HepG2 (cell line): ENCODE results near the gene TBC1D2B. TPM values are rescaled to one million over a fixed set of nuclear protein-coding genes. Genes with fewer than 3 reads are reported as not detected.

Experiments
- ASH2L ChIP-seq: fragments of 300-600, 200-600 bp; sonication (generic); IDR thresholded peaks from 2 replicates; pipeline ENCODE4 v1.7.0; 2017; ENCODE audit warnings: low read depth, mild to moderate bottlenecking, moderate library complexity, mixed read lengths, low read length; ENCODE audit not compliant: insufficient read length
- GLI4 ChIP-seq: sonication (generic); formaldehyde crosslinking; IDR thresholded peaks from 2 replicates; pipeline ENCODE4 v1.5.1; 2020; ENCODE audit warnings: missing genetic modification reagents, mild to moderate bottlenecking, moderate library complexity, borderline replicate concordance
- THAP11 ChIP-seq: IDR thresholded peaks from 2 replicates; pipeline ENCODE4 v1.6.1; 2016; ENCODE audit warnings: missing biosample characterization, missing genetic modification reagents
- ZC3H4 ChIP-seq: sonication (generic); formaldehyde crosslinking; IDR thresholded peaks from 2 replicates; pipeline ENCODE4 v1.4.0; 2020; ENCODE audit warnings: missing genetic modification reagents, borderline replicate concordance
- ZNF552 ChIP-seq: sonication (generic); formaldehyde crosslinking; IDR thresholded peaks from 2 replicates; pipeline ENCODE4 v1.9.0; 2022; ENCODE audit warnings: missing genetic modification reagents, mild to moderate bottlenecking, borderline replicate concordance
- ZNF879 ChIP-seq: sonication (generic); formaldehyde crosslinking; IDR thresholded peaks from 2 replicates; pipeline ENCODE4 v1.8.1; 2023; ENCODE audit warnings: missing genetic modification reagents
- polyA plus RNA-seq, 8 experiments: library from polyadenylated mRNA; depleted of rRNA in 3 of 8; stranded (reverse) in 7 of 8; unstranded in 1 of 8; fragments of >200 nt; fragmentation: Illumina TruSeq in 4 of 8; extraction: Trizol in 4 of 8; gene quantifications; 2 replicates each; pipeline versions ENCODE4 v1.2.1 to v1.2.3, GENCODE V29; 2011 to 2016; ENCODE audit warnings: low read depth in 4 of 8, missing spikeins in 1 of 8, mixed read lengths in 1 of 8; ENCODE audit not compliant: insufficient read depth in 1 of 8
- total RNA-seq, 5 experiments: library from RNA; depleted of rRNA; stranded (reverse); fragments of >200 nt; fragmentation: Illumina TruSeq; extraction: Trizol; gene quantifications; 2 replicates each; pipeline ENCODE4 v1.2.3, GENCODE V29; 2016; ENCODE audit warnings: low read depth in 1 of 5
- TF ChIP-seq, protein P1 (sequence below): IDR thresholded peaks from 2 replicates; pipeline ENCODE4 v1.6.1; 2016; ENCODE audit warnings: mild to moderate bottlenecking, missing biosample characterization, missing genetic modification reagents
- TF ChIP-seq, protein P2 (sequence below): sonication (generic); formaldehyde crosslinking; IDR thresholded peaks from 2 replicates; pipeline ENCODE4 v1.4.0; 2020; ENCODE audit warnings: missing genetic modification reagents, mild to moderate bottlenecking, borderline replicate concordance
- TF ChIP-seq, protein P3 (sequence below): conservative IDR thresholded peaks from 2 replicates; pipeline ENCODE4 v1.6.1; 2018; ENCODE audit warnings: missing genetic modification reagents
- TF ChIP-seq, protein P4 (sequence below): sonication (generic); formaldehyde crosslinking; IDR thresholded peaks from 2 replicates; pipeline ENCODE4 v1.4.0; 2020; ENCODE audit warnings: missing genetic modification reagents
- TF ChIP-seq, protein P5 (sequence below): IDR thresholded peaks from 2 replicates; pipeline ENCODE4 v1.6.1; 2016; ENCODE audit warnings: missing biosample characterization, missing genetic modification reagents, low read depth
- TF ChIP-seq, protein P6 (sequence below): sonication (generic); formaldehyde crosslinking; conservative IDR thresholded peaks from 2 replicates; pipeline ENCODE4 v1.4.0; 2020; ENCODE audit warnings: mild to moderate bottlenecking, missing genetic modification reagents, moderate library complexity

Gene TBC1D2B
- total and polyA plus RNA-seq, 2 of the 13 experiments (the other 11 are each of a cell fraction or from before 2014, with no cell fraction given): 10.1 to 14.4 TPM

DNA sequence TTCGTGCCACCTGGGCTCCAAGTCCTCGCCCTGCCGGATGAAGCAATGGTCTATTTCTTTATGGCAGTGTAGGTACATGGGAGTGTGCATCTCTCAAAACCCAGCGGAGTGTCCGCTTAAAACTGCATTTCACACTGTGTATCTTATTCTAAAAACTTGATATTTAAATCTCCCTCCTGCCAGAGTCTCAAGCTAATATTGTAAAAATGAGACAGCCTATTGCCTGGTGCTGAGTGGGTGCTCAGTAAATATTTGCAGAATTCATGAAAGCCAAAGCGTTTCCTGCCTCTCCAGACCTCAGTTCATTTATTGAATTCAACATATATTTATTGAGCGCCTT, 330 bp upstream of the TBC1D2B start (continued):
- TF ChIP-seq, protein P1, sequence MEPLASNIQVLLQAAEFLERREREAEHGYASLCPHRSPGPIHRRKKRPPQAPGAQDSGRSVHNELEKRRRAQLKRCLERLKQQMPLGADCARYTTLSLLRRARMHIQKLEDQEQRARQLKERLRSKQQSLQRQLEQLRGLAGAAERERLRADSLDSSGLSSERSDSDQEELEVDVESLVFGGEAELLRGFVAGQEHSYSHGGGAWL: no peak
- no peak for TF ChIP-seq GLI4 (CRISPR knock-in tag)
- TF ChIP-seq, protein P2, sequence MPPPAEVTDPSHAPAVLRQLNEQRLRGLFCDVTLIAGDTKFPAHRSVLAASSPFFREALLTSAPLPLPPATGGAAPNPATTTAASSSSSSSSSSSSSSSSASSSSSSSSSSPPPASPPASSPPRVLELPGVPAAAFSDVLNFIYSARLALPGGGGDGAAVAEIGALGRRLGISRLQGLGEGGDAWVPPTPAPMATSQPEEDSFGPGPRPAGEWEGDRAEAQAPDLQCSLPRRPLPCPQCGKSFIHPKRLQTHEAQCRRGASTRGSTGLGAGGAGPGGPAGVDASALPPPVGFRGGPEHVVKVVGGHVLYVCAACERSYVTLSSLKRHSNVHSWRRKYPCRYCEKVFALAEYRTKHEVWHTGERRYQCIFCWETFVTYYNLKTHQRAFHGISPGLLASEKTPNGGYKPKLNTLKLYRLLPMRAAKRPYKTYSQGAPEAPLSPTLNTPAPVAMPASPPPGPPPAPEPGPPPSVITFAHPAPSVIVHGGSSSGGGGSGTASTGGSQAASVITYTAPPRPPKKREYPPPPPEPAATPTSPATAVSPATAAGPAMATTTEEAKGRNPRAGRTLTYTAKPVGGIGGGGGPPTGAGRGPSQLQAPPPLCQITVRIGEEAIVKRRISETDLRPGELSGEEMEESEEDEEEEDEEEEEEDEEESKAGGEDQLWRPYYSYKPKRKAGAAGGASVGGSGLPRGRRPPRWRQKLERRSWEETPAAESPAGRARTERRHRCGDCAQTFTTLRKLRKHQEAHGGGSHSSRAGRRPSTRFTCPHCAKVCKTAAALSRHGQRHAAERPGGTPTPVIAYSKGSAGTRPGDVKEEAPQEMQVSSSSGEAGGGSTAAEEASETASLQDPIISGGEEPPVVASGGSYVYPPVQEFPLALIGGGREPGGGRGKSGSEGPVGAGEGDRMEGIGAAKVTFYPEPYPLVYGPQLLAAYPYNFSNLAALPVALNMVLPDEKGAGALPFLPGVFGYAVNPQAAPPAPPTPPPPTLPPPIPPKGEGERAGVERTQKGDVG: no peak
- TF ChIP-seq, protein P3, sequence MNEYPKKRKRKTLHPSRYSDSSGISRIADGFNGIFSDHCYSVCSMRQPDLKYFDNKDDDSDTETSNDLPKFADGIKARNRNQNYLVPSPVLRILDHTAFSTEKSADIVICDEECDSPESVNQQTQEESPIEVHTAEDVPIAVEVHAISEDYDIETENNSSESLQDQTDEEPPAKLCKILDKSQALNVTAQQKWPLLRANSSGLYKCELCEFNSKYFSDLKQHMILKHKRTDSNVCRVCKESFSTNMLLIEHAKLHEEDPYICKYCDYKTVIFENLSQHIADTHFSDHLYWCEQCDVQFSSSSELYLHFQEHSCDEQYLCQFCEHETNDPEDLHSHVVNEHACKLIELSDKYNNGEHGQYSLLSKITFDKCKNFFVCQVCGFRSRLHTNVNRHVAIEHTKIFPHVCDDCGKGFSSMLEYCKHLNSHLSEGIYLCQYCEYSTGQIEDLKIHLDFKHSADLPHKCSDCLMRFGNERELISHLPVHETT (CRISPR knock-in tag): no peak
- TF ChIP-seq, protein P4, sequence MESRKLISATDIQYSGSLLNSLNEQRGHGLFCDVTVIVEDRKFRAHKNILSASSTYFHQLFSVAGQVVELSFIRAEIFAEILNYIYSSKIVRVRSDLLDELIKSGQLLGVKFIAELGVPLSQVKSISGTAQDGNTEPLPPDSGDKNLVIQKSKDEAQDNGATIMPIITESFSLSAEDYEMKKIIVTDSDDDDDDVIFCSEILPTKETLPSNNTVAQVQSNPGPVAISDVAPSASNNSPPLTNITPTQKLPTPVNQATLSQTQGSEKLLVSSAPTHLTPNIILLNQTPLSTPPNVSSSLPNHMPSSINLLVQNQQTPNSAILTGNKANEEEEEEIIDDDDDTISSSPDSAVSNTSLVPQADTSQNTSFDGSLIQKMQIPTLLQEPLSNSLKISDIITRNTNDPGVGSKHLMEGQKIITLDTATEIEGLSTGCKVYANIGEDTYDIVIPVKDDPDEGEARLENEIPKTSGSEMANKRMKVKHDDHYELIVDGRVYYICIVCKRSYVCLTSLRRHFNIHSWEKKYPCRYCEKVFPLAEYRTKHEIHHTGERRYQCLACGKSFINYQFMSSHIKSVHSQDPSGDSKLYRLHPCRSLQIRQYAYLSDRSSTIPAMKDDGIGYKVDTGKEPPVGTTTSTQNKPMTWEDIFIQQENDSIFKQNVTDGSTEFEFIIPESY: 0 out of 2 replicates have a peak, but pooled peaks have one; percentile 10
- TF ChIP-seq ZNF552 (CRISPR knock-in tag): no peak
- TF ChIP-seq, protein P5, sequence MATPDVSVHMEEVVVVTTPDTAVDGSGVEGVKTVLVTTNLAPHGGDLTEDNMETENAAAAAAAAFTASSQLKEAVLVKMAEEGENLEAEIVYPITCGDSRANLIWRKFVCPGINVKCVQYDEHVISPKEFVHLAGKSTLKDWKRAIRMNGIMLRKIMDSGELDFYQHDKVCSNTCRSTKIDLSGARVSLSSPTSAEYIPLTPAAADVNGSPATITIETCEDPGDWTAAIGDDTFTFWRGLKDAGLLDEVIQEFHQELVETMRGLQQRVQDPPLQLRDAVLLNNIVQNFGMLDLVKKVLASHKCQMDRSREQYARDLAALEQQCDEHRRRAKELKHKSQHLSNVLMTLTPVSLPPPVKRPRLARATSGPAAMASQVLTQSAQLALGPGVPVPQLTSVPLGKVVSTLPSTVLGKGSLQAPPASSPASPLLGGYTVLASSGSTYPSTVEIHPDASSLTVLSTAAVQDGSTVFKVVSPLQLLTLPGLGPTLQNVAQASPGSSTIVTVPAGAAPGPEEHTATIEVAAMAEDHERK (CRISPR knock-in tag): no peak
- no peak for TF ChIP-seq ASH2L
- TF ChIP-seq THAP11 (CRISPR knock-in tag): peak; percentile 6
- TF ChIP-seq ZC3H4 (CRISPR knock-in tag): no peak
- TF ChIP-seq ZNF879 (CRISPR knock-in tag): no peak
- TF ChIP-seq, protein P6, sequence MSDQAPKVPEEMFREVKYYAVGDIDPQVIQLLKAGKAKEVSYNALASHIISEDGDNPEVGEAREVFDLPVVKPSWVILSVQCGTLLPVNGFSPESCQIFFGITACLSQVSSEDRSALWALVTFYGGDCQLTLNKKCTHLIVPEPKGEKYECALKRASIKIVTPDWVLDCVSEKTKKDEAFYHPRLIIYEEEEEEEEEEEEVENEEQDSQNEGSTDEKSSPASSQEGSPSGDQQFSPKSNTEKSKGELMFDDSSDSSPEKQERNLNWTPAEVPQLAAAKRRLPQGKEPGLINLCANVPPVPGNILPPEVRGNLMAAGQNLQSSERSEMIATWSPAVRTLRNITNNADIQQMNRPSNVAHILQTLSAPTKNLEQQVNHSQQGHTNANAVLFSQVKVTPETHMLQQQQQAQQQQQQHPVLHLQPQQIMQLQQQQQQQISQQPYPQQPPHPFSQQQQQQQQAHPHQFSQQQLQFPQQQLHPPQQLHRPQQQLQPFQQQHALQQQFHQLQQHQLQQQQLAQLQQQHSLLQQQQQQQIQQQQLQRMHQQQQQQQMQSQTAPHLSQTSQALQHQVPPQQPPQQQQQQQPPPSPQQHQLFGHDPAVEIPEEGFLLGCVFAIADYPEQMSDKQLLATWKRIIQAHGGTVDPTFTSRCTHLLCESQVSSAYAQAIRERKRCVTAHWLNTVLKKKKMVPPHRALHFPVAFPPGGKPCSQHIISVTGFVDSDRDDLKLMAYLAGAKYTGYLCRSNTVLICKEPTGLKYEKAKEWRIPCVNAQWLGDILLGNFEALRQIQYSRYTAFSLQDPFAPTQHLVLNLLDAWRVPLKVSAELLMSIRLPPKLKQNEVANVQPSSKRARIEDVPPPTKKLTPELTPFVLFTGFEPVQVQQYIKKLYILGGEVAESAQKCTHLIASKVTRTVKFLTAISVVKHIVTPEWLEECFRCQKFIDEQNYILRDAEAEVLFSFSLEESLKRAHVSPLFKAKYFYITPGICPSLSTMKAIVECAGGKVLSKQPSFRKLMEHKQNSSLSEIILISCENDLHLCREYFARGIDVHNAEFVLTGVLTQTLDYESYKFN: 0 out of 2 replicates have a peak, but pooled peaks have one; percentile 14
- TF ChIP-seq, all 625 proteins: peak for 4
